Activated naive CD4-positive, alpha-beta T cell (primary cell): Measurements from ENCODE around the gene HSF2BP.
"Not testable (repeated sequence)": the region's sequence is repeated elsewhere in the genome, so short reads cannot be mapped to it uniquely, and the experiment has no call there.

Experiments used
- DNase-seq, 4 experiments: peaks; one replicate each; lab custom pipeline; 2025; lab: John Stamatoyannopoulos, UW

HSF2BP gene

GRCh38 chr21:43619344-43619743 is 39.9 kb downstream of the HSF2BP start:
- DNase-seq = no peak

- DNase-seq = no peak
Measured at GRCh38 chr21:43618940-43619339, 40.3 kb downstream of the HSF2BP start.

GRCh38 chr21:43616861-43617260 is 42.4 kb downstream of the HSF2BP start:
- DNase-seq = not testable (repeated sequence)

- no peak for DNase-seq
Measured at GRCh38 chr21:43614839-43615238, 44.4 kb downstream of the HSF2BP start.

- DNase-seq = no peak
Measured at GRCh38 chr21:43613755-43614638, 45.3 kb downstream of the HSF2BP start.

GRCh38 chr21:43611598-43612369 is 47.5 kb downstream of the HSF2BP start:
- DNase-seq = no peak

- no peak for DNase-seq
Measured at GRCh38 chr21:43609501-43610340, 49.6 kb downstream of the HSF2BP start.

- no peak for DNase-seq
Measured at GRCh38 chr21:43608664-43609063, 50.6 kb downstream of the HSF2BP start.

- DNase-seq = no peak
Measured at GRCh38 chr21:43608225-43608624, 51.1 kb downstream of the HSF2BP start.

- no peak for DNase-seq
Measured at GRCh38 chr21:43605320-43606215, 53.7 kb downstream of the HSF2BP start.

- DNase-seq = no peak
Measured at GRCh38 chr21:43604505-43605204, 54.6 kb downstream of the HSF2BP start.

GRCh38 chr21:43603641-43604504 is 55.4 kb downstream of the HSF2BP start:
- no peak for DNase-seq

- DNase-seq = no peak
Measured at GRCh38 chr21:43603233-43603626, 56.1 kb downstream of the HSF2BP start.

GRCh38 chr21:43602266-43603232 is 56.7 kb downstream of the HSF2BP start:
- DNase-seq = no peak

GRCh38 chr21:43600642-43601402 is 58.5 kb downstream of the HSF2BP start:
- DNase-seq = no peak

- no peak for DNase-seq
Measured at GRCh38 chr21:43599728-43600127, 59.6 kb downstream of the HSF2BP start.

- DNase-seq = no peak
Measured at GRCh38 chr21:43598416-43599120, 60.7 kb downstream of the HSF2BP start.
